ENCODE measurements around the gene GNPTAB.

DNA sequence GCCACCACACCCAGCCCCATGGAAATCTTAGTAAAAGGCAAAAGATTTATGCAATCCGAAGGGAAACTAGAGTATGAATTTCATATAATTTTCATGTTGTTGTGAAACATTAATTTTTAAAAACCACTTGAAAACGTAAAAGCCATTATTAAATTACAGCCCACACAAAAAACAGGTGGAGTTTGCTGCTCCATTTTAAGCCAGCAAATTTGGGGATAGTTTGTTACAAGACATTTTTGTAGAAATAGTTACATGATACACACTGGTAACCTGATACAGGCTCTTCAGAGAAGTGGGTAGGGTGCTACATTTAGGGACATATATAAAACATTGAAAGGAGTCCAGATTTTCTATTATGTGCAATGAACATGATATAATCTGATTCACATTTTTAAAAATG is 17.6 kb downstream of the GNPTAB start:
- no peak for TF ChIP-seq FOXM1 (IDR thresholded peaks at IDR 0.05; ENCODE audit: borderline replicate concordance)
- no peak for TF ChIP-seq SUZ12 (IDR thresholded peaks at IDR 0.05)
- no peak for TF ChIP-seq FOXK2 (IDR thresholded peaks at IDR 0.05)
- TF ChIP-seq, protein P1, sequence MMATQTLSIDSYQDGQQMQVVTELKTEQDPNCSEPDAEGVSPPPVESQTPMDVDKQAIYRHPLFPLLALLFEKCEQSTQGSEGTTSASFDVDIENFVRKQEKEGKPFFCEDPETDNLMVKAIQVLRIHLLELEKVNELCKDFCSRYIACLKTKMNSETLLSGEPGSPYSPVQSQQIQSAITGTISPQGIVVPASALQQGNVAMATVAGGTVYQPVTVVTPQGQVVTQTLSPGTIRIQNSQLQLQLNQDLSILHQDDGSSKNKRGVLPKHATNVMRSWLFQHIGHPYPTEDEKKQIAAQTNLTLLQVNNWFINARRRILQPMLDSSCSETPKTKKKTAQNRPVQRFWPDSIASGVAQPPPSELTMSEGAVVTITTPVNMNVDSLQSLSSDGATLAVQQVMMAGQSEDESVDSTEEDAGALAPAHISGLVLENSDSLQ (IDR thresholded peaks at IDR 0.05): no peak
- TF ChIP-seq FOXA1 (IDR thresholded peaks at IDR 0.05): no peak
